GM18526 (cell line): ENCODE results near the gene METRNL.

Source experiments
- POLR2A ChIP-seq: IDR thresholded peaks from 3 replicates; pipeline ENCODE4 v1.6.1; 2011; ENCODE audit not compliant: insufficient read length; ENCODE audit errors: extremely low read depth

METRNL gene

GRCh38 chr17:83113381-83113780 is 34.0 kb downstream of the METRNL start:
- no peak for TF ChIP-seq POLR2A

DNA sequence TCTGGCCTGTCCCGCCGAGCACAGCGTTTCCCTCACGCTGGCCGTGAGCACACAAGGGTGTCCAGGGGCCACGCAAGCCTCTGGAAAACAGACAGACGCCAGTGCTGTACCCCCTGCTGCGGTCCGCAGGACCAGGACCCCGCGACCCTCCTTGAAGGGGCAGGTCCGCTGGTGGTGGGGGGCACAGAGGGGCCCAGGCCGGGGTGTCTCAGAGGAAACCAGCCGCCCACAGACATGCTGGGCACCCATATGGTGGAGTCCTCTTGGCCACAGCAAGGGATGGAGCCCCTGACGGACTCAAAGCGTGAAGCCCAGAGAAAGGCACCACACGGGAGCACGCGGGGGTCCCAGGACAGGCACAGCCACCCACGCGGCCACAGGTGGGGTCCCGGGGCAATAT is 34.4 kb downstream of the METRNL start:
- TF ChIP-seq POLR2A: no peak

GRCh38 chr17:83114706-83115105 is 35.3 kb downstream of the METRNL start:
- TF ChIP-seq POLR2A: no peak

DNA sequence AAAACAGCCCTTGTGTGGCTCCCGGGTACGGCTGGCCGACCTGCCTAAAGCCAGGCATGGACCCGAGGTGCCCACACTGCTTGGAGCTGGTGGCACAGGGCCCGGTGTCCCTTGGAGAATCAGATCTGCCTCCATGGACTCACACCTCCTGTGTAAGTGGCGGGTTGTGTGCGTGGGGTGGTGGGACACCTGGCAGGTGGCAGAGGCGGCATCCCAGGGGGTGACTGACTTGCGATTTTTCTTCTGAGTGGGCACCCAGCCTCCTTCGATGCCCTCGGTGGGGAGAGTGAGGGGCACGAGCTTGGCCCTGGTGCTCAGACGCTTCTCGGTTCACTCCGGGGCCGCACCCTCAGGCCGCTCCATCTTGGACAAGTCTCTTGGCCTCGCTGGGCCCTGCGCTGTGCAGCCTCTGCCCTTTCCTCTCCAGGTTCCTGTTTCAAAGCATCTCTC is 35.8 kb downstream of the METRNL start:
- no peak for TF ChIP-seq POLR2A

DNA sequence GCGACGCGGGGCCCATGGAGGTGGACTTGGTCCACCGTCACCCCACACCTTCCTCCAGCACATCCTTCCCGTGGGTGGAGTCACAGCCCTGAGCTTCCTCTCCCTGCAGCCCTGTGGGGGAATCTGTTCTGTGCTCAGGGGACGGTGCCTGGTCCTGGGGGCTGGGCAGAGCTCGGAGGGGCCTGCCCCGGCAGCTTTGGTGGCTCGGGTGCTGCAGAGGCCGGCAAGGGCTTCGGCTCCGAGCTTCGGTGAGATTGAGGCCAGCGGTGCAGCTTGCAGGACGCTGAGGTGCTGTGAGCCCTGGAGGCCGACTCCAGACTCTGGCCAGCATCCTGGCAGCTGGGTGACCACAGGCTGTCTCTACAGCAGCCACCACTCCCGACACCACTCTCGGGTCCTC is 36.4 kb downstream of the METRNL start:
- TF ChIP-seq POLR2A: no peak

DNA sequence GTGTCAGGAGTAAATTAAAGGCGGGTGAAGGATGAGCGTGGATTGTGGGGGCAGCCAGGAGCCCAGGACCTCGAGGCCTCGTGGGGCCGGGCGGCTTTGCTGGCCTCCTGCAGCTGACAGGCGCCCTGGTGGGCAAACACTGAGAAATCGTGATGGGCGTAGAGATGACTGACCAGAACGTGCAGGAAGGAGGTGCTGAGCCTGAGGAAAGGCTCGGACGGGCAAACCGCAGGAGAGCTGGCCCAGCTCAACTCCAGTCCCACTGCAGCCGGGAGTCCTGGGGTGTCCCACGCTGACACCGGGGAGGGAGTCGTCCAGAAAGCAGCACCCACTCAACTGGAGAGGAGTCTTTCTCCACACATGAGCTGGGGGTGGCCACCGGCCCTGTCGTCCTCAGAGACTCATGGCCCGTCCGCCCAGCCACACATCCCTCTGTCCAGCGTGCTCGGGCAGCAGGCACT is 36.9 kb downstream of the METRNL start:
- TF ChIP-seq POLR2A: no peak

- no peak for TF ChIP-seq POLR2A
Measured at GRCh38 chr17:83116783-83117555, 37.6 kb downstream of the METRNL start.

DNA sequence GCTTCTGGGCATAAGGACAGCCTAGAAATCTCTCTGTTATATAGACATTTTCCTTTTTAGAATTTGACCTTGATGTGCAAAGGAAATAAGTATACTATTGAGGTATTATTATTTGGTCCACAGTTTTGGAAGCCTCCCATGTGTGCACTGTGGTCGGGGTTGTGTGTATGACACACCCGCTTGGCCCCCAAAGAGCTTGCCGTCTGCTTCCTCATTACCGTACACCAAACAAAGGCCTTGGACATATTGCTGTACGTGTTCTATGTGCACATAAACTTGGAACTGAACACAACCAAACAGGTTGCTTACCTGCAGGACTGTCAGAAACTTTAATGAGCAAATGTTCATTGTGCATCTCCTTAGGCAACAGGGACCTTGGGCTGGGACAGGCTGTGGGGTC is 38.2 kb downstream of the METRNL start:
- TF ChIP-seq POLR2A: no peak

DNA sequence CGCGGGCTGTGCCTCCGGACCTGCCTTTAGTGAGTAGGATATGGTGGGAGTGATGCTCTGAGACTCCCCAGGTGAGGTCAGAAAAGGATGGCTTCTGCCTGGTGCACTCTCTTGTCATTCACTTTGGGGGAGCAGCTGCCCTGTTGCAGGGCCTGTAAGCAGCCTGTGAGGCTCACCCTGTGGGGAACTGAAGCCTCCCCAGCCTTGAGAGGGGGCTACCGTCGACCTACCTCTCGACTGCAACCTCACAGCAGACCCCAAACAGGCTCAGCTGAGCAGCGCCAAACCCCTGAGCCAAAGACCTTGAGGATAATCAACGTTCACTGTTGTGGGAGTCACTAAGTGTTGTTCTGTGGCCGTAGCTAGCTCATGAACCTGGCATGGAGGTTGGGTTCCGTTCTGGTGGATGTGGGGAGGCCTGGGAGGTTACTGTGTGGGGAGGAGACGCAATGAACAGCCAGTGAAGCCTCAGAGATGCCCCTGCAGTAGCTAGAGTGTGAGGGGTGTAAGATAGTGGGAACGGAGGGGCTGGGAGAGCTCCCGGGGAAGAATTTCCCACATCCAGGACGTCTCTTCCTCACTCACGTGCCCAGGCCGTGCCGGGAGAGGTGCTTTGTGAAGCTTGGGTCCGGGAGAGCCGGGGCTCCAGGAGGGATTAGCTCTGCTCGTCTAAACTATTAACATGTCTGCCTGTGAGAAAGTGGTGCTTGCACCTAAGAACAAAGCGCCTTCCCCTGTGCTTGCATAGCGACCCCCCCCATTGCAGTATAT is 38.8 kb downstream of the METRNL start:
- no peak for TF ChIP-seq POLR2A

DNA sequence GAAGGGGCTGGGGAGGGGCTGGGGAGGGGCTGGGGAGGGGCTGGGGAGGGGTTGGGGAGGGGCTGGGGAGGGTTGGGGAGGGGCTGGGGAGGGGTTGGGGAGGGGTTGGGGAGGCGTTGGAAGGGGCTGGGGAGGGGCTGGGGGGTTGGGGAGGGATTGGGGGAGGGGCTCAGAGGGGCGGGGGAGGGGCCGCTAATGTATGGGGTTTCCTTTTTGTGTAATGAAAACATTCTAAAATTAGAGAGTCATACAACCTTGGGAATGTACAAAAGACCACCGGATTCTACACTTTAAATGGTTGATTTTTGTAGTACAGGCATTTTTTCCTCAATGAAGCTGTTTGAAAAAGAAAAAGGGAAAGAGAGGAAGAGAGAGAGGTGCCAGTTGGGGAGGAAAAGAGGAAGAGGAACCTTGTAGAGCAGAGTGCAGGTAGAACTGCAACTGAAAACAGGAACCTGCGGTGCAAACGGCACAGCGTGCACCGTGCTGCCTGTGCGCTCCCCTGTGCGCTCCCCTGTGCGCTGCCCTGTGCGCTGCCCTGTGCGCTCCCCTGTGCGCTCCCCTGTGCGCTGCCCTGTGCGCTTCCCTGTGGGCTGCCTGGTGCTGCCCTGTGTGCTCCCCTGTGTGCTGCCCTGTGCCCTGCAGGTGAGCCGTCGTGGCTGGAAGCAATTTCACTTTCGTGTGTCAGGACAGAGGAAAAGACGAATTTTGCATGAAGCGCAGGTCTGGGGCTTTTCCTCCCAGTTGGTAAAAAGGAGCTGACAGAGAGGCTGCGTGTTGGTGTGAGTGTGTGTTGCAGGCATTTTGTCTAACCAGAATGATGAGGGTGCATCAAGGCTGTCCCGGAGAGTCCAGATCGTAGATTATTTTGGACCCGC is 40.8 kb downstream of the METRNL start:
- no peak for TF ChIP-seq POLR2A

DNA sequence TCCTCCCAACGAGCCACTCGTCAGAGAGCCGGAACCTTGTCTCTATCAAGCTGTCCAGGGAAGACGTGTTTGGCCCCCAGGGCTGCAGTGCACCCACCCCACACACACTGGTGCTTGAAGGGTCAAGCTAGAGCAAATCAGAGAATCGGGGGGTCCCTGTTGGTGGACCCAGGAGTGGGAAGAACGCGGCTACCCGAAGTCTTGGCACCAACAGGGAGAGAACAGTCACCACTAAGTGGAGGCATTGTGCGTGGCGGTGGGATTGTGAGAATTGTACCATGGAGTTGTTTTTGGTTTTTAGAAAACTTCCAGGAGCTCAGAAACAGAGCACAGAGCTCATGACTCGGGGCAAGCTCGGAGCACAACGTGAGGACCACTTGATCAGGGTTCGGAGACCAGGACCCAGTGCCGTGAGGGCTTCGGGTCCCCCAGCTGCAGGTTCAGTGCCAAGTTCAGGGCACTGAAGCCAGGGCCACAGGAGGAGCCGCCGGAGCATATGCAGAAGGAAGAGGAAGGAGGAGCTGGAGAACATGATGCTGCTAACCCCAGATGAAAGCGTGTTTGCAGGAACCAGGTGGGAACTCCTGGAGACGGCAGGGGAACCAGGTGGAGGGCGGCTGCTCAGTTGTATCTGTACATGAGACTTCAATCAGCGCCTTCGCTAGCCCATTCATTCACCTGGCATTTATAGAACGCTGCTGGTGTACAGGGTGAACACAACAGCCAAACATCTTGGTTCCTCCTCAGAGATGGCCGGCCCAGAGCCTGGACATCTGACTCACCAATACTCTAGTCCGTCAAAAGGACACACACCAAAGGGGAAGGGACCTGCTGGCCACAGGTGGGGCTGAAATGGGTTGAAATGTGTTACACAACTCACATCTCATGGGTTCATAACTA is 42.8 kb downstream of the METRNL start:
- TF ChIP-seq POLR2A: no peak

DNA sequence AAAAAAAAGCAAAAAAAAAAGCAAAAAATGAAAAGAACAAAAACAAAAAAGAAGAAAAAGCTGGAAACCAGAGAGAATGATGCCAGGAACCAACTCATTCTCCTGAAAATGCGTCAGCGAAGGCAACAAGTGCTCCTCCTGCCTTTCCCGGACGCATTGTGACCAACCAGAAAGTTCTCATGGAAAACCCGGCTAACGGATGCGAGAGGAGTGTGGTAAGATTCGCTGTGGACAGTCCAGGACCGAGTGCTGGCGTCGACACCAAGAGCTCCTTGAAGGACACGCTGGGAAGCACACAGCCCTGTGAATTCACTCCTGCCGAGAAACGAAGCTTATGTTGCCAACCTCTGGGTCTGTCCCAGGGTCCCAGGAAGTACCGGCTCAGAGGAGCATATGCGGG is 43.4 kb downstream of the METRNL start:
- TF ChIP-seq POLR2A: no peak

DNA sequence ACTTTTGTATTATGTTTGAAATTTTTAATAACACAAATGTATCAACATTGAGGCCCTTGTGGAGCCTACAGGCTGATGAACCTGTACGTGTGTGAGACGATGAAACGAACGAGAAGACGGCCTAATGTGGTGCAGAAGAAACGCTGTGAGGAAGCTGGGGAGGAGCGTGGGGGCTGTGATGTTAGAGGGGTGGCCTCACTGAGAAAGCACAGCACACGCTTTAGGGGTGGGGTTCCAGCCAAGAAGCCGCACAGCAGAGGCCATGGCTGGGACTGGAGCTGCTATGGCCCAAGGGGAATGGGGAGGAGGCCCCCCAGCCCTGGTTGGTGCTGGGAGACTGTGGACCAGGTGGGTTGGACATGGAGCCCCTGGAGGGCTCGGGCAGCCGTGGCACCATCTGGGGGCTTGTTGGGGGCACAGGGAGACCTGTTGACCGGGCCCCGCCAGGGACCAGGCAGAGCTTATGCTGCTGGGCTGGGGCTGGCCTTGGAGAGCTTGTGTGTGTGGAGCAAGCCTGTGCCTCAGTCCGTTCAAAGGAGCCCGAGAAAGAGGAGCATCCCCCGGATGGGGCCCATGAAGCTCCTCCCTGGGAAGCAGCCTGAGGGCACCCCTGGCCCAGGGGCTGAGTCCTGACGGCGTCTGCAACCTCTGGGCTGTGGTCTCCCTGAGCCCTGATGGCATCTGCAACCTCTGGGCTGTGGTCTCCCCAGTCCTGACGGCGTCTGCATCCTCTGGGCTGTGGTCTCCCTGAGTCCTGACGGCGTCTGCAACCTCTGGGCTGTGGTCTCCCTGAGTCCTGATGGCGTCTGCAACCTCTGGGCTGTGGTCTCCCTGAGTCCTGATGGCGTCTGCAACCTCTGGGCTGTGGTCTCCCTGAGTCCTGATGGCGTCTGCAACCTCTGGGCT is 44.7 kb downstream of the METRNL start:
- no peak for TF ChIP-seq POLR2A

DNA sequence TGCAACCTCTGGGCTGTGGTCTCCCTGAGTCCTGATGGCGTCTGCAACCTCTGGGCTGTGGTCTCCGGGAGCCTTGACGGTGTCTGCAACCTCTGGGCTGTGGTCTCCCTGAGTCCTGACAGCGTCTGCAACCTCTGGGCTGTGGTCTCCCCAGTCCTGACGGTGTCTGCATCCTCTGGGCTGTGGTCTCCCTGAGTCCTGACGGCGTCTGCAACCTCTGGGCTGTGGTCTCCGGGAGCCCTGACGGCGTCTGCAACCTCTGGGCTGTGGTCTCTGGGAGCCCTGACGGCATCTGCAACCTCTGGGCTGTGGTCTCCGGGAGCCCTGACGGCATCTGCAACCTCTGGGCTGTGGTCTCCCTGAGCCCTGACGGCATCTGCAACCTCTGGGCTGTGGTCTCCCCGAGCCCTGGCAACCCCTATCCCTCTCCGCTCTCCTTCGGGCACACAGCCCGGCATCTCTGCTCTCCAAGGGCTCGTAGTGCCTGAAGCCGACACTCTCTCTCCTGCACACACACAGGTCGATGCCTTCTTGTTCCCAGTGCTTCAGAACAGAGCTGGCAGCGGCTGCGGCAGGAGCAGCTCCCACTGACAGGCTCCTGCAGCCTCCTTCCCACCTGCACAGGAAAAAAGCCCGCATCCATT is 45.6 kb downstream of the METRNL start:
- no peak for TF ChIP-seq POLR2A
